GM19351 (cell line): Measurements from ENCODE around the gene RNF152.

Source experiments
- ATAC-seq: cut with Tn5 transposase; IDR thresholded peaks from one replicate; pipeline ENCODE4 v1.9.1; 2021; ENCODE audit warnings: mild to moderate bottlenecking, moderate library complexity; ENCODE audit not compliant: unreplicated experiment

RNF152 gene

DNA sequence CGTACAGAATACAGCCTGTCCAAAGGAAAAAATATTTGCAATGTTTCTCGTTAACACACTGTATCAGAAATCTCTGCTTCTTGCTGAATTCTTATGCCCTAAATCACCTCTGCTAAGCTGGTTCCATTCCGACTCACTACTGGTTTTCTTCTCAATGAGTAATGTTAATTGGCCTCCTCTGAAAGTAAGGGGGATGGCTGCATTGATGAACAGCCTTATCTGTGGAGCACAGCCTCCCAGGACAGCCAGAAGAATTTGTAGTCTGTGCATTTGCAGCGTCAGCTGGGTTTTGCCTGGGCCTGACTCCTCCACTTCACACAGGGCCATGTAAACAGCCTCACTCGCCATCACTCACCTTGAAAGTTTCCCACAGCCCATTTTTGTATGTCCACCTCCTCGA is 127.7 kb downstream of the RNF152 start:
- ATAC-seq: no peak

DNA sequence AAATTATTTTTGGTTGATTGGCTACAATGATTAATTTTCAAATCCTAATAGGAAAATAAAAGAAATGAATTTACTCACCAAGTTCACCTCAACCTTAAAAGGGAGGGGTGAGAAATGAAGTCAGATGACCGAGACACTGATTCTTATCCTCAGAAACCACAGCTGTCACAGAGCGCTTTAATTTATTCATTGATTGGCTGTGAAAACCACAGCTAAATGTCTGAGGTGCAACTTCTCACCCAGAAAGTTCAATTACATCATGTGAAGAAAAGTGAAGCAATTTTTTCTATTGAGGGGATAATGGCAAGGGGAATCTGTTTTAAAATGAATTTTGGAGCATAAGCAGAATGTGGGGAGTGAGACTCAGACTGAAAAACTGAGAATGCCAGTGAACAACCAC is 128.4 kb downstream of the RNF152 start:
- ATAC-seq: peak; percentile 78

DNA sequence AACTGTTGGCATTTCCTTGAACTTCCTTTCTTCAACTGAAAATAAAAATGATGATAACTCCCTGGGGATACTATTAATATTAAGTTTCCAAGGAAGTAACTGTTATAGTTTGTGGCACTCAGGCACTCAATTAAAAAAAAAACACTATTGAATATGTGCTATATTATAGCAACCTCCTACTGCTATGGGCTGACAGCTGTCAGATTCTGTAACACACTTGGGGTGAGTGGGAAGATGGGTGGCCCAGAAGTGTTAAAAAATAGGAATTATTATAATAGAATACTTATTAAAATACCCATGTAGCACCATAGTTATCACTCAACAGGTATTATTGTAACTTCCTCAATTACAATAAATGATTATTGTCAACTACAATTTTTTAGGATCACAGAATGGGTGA is 130.9 kb downstream of the RNF152 start:
- ATAC-seq: no peak
